ENCODE results near the gene KLHDC10. TPM values are rescaled to one million over a fixed set of nuclear protein-coding genes. Genes with fewer than 3 reads are reported as not detected.
"Not testable (repeated sequence)": the region's sequence is repeated elsewhere in the genome, so short reads cannot be mapped to it uniquely, and the experiment has no call there.

Gene KLHDC10
- total RNA-seq, 2 donors from 2014 or later: 16.7 to 19.1 TPM

DNA sequence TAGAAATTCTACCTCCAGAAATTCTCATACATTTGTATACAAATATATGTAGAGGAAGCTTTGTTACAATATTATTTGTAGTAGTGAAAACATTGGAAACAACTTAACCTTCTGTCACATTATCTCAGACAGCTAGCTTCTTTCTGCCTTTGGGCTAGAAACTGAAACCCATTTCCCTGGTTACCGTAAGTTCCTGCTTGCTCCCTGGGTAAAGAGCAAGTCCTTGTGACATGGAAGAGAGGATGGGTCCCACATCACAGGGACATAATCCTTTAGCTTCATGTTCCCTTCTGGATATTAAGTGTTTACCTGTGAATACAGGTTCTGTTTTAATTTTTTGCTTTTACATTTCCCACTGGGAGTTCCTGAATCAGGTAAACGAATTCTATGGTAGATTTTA lies 41.8 kb downstream of the KLHDC10 start:
- Histone ChIP-seq H3K4me3 (no peak overlapping the region), H3K36me3 (no peaks in the 10 kb centered on the region), H3K4me1 (no peaks in the 10 kb centered on the region), H3K27ac (no peak overlapping the region), H3K27me3 (no peaks in the 10 kb centered on the region), H3K9me3 (peaks cover 0 to 7% of the 10 kb centered on the region in 2 donors)
- TF ChIP-seq, protein P1, sequence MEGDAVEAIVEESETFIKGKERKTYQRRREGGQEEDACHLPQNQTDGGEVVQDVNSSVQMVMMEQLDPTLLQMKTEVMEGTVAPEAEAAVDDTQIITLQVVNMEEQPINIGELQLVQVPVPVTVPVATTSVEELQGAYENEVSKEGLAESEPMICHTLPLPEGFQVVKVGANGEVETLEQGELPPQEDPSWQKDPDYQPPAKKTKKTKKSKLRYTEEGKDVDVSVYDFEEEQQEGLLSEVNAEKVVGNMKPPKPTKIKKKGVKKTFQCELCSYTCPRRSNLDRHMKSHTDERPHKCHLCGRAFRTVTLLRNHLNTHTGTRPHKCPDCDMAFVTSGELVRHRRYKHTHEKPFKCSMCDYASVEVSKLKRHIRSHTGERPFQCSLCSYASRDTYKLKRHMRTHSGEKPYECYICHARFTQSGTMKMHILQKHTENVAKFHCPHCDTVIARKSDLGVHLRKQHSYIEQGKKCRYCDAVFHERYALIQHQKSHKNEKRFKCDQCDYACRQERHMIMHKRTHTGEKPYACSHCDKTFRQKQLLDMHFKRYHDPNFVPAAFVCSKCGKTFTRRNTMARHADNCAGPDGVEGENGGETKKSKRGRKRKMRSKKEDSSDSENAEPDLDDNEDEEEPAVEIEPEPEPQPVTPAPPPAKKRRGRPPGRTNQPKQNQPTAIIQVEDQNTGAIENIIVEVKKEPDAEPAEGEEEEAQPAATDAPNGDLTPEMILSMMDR (IDR thresholded peaks at IDR 0.05): no peak
- DNase-seq (ENCODE audit: low spot score): no peak

DNA sequence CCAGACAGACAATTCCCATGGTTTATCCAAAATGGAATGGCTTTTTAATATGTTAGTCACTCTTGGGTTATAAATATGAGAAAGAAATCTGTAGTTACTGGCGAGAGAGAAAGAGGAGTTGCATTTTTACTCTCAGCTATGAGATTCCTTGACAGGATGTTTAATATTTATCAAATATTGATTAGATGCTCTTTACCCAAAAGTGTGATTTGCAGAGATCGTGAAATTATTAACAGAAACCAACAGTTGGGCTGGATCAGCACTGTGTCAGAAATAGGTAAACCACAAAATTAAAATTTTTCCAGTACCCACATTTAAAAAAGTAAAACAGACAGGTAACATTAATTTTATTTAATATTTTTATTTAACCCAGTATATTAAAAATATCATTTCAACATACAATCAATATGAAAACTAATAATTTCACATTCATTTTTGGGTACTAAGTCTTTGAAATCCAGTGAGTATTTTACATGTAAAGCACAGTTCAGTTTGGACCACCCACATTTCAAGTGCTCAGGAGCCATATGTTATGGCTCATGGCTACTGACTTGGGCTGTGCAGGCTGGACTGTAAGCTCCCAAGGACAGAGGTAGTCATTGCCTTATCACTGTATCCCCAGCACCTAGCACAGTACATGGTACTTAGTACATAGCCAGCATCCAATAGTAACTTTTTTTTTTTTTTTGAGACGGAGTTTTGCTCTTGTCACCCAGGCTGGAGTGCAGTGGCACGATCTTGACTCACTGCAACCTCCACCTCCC lies 42.5 kb downstream of the KLHDC10 start:
- no peak overlapping the region for H3K27ac ChIP-seq
- no peaks in the 10 kb centered on the region for H3K36me3 ChIP-seq
- TF ChIP-seq, protein P1 (IDR thresholded peaks at IDR 0.05): no peak

DNA sequence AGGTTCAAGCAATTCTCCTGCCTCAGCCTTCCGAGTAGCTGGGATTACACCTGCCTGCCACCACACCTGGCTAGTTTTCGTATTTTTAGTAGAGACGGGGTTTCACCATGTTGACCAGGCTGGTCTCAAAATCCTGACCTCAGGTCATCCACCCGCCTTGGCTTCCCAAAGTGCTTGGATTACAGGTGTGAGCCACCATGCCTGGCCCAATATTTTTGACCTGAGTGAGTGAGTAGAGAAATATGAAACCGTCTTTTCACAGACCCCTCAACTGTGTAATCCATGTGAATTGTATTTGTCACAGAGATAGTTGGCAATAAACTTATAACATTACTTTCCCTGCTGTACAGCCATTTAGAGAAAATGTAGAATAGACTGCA lies 43.1 kb downstream of the KLHDC10 start:
- not testable (repeated sequence) for H3K27me3 ChIP-seq; H3K4me3 ChIP-seq; DNase-seq (ENCODE audit: low spot score); H3K36me3 ChIP-seq; H3K4me1 ChIP-seq; H3K27ac ChIP-seq; H3K9me3 ChIP-seq

More for the DNA sequence above, 42.5 kb downstream of the KLHDC10 start:
- no peak overlapping the region for H3K4me3 ChIP-seq
- no peaks in the 10 kb centered on the region for H3K27me3 ChIP-seq
- H3K4me1 ChIP-seq: no peaks in the 10 kb centered on the region
- DNase-seq (ENCODE audit: low spot score): no peak
- H3K9me3 ChIP-seq: peaks cover 0 to 7% of the 10 kb centered on the region in 2 donors

DNA sequence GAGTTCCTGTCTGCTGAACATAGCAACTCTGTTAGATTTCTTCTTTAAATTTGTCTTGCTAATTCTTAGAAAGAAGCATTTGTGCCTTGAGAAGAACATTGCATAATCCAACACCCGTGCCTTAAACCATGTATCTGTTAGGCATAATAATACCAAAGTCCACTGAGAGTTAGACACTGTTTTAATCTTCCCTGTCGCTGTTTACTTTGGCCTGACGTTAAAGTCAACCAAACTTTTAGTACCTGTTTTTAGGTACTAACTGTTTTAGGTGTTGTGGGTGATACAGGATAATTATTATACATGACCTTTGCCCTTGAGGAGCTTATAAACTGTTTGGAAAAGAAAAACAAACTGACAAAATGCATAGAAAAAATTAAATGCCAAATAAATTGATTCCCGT lies 43.6 kb downstream of the KLHDC10 start:
- Histone ChIP-seq H3K4me1 (no peaks in the 10 kb centered on the region), H3K27ac (no peak overlapping the region), H3K9me3 (peaks cover 0 to 7% of the 10 kb centered on the region in 2 donors), H3K27me3 (no peaks in the 10 kb centered on the region), H3K4me3 (no peak overlapping the region), H3K36me3 (peaks cover 8% of the 10 kb centered on the region)
- no peak for DNase-seq (ENCODE audit: low spot score)
- TF ChIP-seq, protein P1 (IDR thresholded peaks at IDR 0.05): no peak

DNA sequence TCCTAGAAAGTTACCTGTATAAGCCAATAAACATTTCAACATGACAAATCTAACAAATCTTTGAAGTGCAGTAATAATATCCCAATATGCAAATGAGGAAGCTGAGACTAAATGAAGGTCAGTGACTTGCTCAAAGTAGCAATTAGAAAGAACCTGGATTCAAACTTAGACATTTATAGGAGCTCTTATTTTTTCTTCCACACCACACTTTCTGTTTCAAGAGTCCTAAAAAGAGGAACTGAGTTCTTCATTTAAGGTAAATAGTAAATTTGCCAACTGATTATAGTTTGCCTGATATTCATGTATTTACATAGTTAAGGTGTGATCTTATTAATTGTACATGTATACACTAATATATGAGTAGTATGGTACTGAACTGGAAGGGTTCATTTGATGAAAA lies 44.0 kb downstream of the KLHDC10 start:
- TF ChIP-seq, protein P1 (IDR thresholded peaks at IDR 0.05): no peak
- DNase-seq (ENCODE audit: low spot score): no peak
- H3K36me3 ChIP-seq: peaks cover 11% of the 10 kb centered on the region
- H3K27ac ChIP-seq: no peak overlapping the region
- H3K9me3 ChIP-seq: peaks cover 0 to 7% of the 10 kb centered on the region in 2 donors
- H3K4me1 ChIP-seq: no peaks in the 10 kb centered on the region
- H3K27me3 ChIP-seq: no peaks in the 10 kb centered on the region
- no peak overlapping the region for H3K4me3 ChIP-seq

DNA sequence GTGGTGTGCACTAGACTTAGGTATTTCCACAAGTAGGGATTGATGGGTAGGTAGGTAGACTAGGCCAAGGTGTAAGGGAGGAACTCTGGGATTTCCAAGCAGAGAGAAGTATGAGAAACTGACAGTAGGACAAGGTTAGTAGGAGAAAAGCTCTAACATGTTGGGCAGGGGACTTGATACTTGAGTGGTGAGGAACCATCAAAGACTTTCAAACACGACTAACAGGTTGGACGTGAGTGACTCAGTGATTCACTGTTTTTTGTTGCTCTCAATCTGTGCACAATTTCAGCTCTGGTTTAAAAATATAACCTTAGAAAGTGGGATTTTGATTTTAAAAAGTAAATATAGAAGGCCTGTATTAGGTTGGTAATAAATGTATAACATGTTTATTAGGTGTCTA lies 44.4 kb downstream of the KLHDC10 start:
- DNase-seq (ENCODE audit: low spot score): no peak
- TF ChIP-seq, protein P1 (IDR thresholded peaks at IDR 0.05): no peak
- H3K4me1 ChIP-seq: no peaks in the 10 kb centered on the region

More for the DNA sequence above, 44.4 kb downstream of the KLHDC10 start:
- H3K9me3 ChIP-seq: peaks cover 0 to 3% of the 10 kb centered on the region in 2 donors
- H3K27ac ChIP-seq: no peak overlapping the region
- no peaks in the 10 kb centered on the region for H3K27me3 ChIP-seq
- no peak overlapping the region for H3K4me3 ChIP-seq
- H3K36me3 ChIP-seq: peaks cover 11% of the 10 kb centered on the region

Data from right atrium auricular region (tissue), 2 donors.